BJ (cell line): Measurements from ENCODE around the gene NDUFS4. TPM values are rescaled to one million over a fixed set of nuclear protein-coding genes. Genes with fewer than 3 reads are reported as not detected.
A peak's percentile ranks its signal among the peaks of the same experiment; 100 is the strongest.
"Not testable (repeated sequence)": the region's sequence is repeated elsewhere in the genome, so short reads cannot be mapped to it uniquely, and the experiment has no call there.

Experiments used
- CTCF ChIA-PET: fragments of 350-600 bp; formaldehyde crosslinking; extraction: SDS; loops from one replicate; lab custom pipeline; 2021; ENCODE audit warnings: antibody characterized with exemption, inconsistent platforms; lab: Yijun Ruan, JAX
- POLR2A ChIA-PET: fragments of 300-600 bp; sonication (Branson Sonifier 250); formaldehyde crosslinking; extraction: SDS; loops from one replicate; lab custom pipeline; 2021; ENCODE audit warnings: antibody characterized with exemption; lab: Charles Lee
- DNase-seq: peaks from one replicate; pipeline ENCODE4 v3.0.0-alpha.2; 2011; ENCODE audit warnings: low read depth
- H3K27me3 ChIP-seq: 2 replicates; pipeline ENCODE4 v1.6.0; 2011; ENCODE audit warnings: low read length; ENCODE audit not compliant: control insufficient read depth, insufficient read depth
- H3K36me3 ChIP-seq: 2 replicates; pipeline ENCODE4 v1.5.1; 2011; ENCODE audit warnings: low read length; ENCODE audit not compliant: control insufficient read depth, insufficient read depth
- H3K4me3 ChIP-seq: 2 replicates; pipeline ENCODE4 v1.5.1; 2011; ENCODE audit warnings: low read depth, mild to moderate bottlenecking, control low read depth, low read length
- CTCF ChIP-seq: IDR thresholded peaks from 2 replicates; pipeline ENCODE4 v1.5.1; 2011; ENCODE audit warnings: low read depth, mild to moderate bottlenecking, control low read depth, inconsistent platforms, low read length, moderate library complexity; ENCODE audit not compliant: insufficient read depth
- polyA minus RNA-seq: library from RNA; depleted of rRNA, polyadenylated mRNA; stranded (reverse); fragments of >200 nt; gene quantifications from 2 replicates; pipeline ENCODE4 v1.2.3, GENCODE V29; 2011; rRNA and poly(A)+ RNA removed
- polyA plus RNA-seq: library from polyadenylated mRNA; depleted of rRNA; stranded (reverse); fragments of >200 nt; gene quantifications from 2 replicates; pipeline ENCODE4 v1.2.3, GENCODE V29; 2011; rRNA removed

Gene NDUFS4
- 51.6 and 133 TPM in 2 replicates for polyA plus RNA-seq
- 25.2 and 28.1 TPM in 2 replicates for polyA minus RNA-seq

- CTCF ChIA-PET: interaction anchor here (0.5 kb wide), 1 partner anchor 108 kb away, joined by 3 read pairs; no protein-coding TSS in a partner anchor
- Histone ChIP-seq H3K36me3 (no peaks in the 10 kb centered on the region), H3K27me3 (no peaks in the 10 kb centered on the region), H3K4me3 (peak within 1 kb of the TSS; percentile 70)
- TF ChIP-seq CTCF: no peak
- DNase-seq: peak; percentile 29
- POLR2A ChIA-PET: no interaction called here
These were observed at the start of gene NDUFS4 for GRCh38 chr5:53560506-53561191. TSS of gene NDUFS4 (plus strand) at chr5:53560639. CDS start at chr5:53560663, 24 bp downstream.

DNA sequence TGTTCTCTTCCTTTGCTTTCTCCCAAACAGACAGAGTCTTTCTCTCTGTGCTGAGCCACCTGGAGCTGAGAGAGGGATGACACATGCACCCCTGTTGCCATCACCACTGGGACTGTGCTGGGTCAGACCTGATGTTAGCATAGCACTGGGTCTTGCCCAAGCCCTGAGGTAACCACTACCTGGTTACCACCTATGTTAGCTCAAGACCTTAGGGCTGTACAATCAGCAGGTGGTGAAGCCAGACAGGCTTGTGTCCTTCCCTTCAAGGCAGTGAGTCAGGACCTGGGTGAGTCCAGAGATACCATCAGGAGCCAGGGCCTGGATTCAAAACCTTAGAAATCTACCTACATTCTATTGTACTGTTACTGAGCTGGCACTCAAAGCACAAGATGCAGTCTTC, 47.9 kb upstream of the NDUFS4 start:
- H3K36me3 ChIP-seq: no peaks in the 10 kb centered on the region
- ChIA-PET CTCF (no interaction called here), POLR2A (no interaction called here)
- DNase-seq: no peak
- TF ChIP-seq CTCF: no peak
- H3K4me3 ChIP-seq: no peak overlapping the region
- no peaks in the 10 kb centered on the region; the same call in 1 of the 2 replicates for H3K27me3 ChIP-seq

DNA sequence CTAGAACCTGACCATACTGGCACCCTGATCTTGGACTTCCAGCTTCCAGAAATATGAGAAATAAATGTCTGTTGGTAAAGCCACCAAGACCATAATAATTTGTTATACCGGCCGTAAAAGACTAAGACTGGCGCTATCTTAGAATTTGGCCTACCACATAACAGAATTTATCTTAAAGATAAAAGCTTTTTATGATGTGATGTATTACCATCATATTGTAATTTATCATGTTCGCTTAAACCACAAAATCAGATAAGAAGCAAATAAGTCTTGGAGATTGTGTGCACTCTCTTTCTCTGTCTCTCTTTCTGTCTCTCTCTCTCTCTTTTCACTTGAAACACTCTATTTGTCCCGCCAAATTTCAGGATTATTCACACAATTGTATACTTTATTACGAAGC, 44.5 kb upstream of the NDUFS4 start:
- Histone ChIP-seq H3K27me3 (no peaks in the 10 kb centered on the region), H3K36me3 (no peaks in the 10 kb centered on the region), H3K4me3 (no peak overlapping the region)
- POLR2A ChIA-PET: no interaction called here
- TF ChIP-seq CTCF: no peak
- CTCF ChIA-PET: no interaction called here
- no peak for DNase-seq

- DNase-seq: no peak
- Histone ChIP-seq H3K4me3 (no peak overlapping the region), H3K27me3 (no peaks in the 10 kb centered on the region), H3K36me3 (no peaks in the 10 kb centered on the region)
- TF ChIP-seq CTCF: no peak
- CTCF ChIA-PET: no interaction called here
- POLR2A ChIA-PET: interaction anchor here (0.7 kb wide), 1 partner anchor 12 kb away, joined by 3 read pairs; no protein-coding TSS in a partner anchor
These were observed 39.6 kb upstream of the NDUFS4 start for GRCh38 chr5:53520813-53521212.

DNA sequence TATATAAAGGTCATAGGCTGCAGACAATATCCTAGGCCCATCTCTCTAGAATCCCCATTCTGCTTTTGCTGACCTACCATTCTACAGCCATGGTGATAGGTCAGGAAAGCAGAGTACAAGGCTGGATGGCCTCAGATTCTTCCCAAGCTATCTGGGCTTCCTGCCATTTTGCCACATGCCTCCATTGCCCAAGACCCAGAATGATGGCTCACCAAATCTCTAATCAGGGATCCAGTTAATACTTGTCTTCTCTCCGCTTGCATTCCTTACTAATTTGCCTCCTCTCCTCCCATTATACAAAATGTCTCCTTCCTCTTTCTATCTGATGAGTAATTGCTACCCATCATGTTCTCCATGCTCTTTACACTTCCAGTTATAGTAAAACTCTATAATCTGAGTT, 22.7 kb upstream of the NDUFS4 start:
- H3K27me3 ChIP-seq: peaks cover 4% of the 10 kb centered on the region
- POLR2A ChIA-PET: no interaction called here
- no peak overlapping the region for H3K4me3 ChIP-seq
- no peaks in the 10 kb centered on the region for H3K36me3 ChIP-seq
- DNase-seq: no peak
- CTCF ChIA-PET: no interaction called here
- TF ChIP-seq CTCF: no peak

DNA sequence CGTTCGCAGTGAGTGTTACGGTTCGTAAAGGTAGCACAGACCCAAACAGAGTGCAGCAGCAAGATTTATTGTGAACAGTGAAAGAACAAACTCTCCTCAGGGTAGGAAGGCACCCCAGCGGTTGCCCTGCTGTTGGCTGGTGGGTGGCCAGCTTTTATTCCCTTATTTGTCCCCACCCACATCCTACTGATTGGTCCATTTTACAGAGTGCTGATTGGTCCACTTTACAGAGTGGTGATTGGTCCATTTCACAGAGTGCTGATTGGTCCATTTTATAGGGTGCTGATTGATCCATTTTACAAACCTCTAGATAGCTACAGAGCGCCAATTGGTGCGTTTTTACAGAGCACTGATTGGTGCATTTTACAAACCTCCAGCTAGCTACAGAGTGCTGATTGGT, 19.7 kb upstream of the NDUFS4 start:
- CTCF ChIA-PET: not testable (repeated sequence)

More for the DNA sequence above, 19.7 kb upstream of the NDUFS4 start:
- H3K36me3 ChIP-seq, POLR2A ChIA-PET, H3K27me3 ChIP-seq, DNase-seq, H3K4me3 ChIP-seq: not testable (repeated sequence)
